GM12873 (cell line): Measurements from ENCODE around the gene OR2AJ1.

Source experiments
- CTCF ChIP-seq: IDR thresholded peaks from 2 replicates; pipeline ENCODE4 v1.5.1; 2012; ENCODE audit warnings: low read depth, mild to moderate bottlenecking, moderate library complexity, low read length, control low read depth; ENCODE audit not compliant: insufficient read depth; ENCODE audit errors: missing control alignments

Gene OR2AJ1

GRCh38 chr1:247924868-247925267 is at the start of gene OR2AJ1:
TSS of gene OR2AJ1 (plus strand) at chr1:247924889. CDS start at chr1:247933769, 8,880 bp downstream.
- no peak for TF ChIP-seq CTCF

GRCh38 chr1:247883346-247883745 is 41.3 kb upstream of the OR2AJ1 start:
- no peak for TF ChIP-seq CTCF

- no peak for TF ChIP-seq CTCF
These were observed 39.8 kb upstream of the OR2AJ1 start for GRCh38 chr1:247884797-247885413.

GRCh38 chr1:247895163-247895637 is 29.5 kb upstream of the OR2AJ1 start, which contains the start of gene OR2W3:
TSS of gene OR2W3 (plus strand) at chr1:247895587. CDS start at chr1:247895587, 0 bp downstream.
- no peak for TF ChIP-seq CTCF

GRCh38 chr1:247895976-247896375 is 28.7 kb upstream of the OR2AJ1 start:
- TF ChIP-seq CTCF, result no peak

- no peak for TF ChIP-seq CTCF
These were observed 20.6 kb upstream of the OR2AJ1 start for GRCh38 chr1:247904122-247904521.

- no peak for TF ChIP-seq CTCF
These were observed 19.5 kb upstream of the OR2AJ1 start for GRCh38 chr1:247905181-247905580.
